Measurements from ENCODE around the gene FARP2. TPM values are rescaled to one million over a fixed set of nuclear protein-coding genes. Genes with fewer than 3 reads are reported as not detected.

Gene FARP2
- total and polyA plus RNA-seq, 2 of the 13 experiments (the other 11 are each of a cell fraction or from before 2014, with no cell fraction given) = 28.0 to 45.4 TPM

DNA sequence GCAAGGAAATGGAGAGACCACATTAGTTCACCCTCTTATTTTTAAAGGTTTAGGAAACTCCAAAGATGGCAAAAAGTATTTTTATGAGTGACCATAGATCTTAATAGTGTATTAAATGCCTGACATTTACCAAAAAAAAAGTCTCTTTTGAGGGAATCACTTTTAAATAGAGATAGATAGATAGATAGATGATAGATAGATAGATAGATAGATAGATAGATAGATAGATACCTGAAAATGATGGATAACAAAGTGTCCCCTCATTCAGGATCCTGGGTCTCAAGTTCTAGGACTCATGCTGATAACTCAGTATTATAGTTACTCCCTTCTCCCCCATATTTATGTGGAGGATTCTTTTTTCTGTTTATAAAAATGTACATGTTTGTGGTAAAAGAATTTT lies 52.8 kb downstream of the FARP2 start:
- no peaks in the 10 kb centered on the region for H3K27me3 ChIP-seq (ENCODE audit: control insufficient read depth in 1 of 2, insufficient read depth in 2 of 2, low read length in 2 of 2)
- H3K4me2 ChIP-seq (ENCODE audit: low read depth, low read length) = no peak overlapping the region
- peaks cover 4% of the 10 kb centered on the region; the same call in 1 of the 2 replicates for H3K4me1 ChIP-seq (ENCODE audit: insufficient read depth, low read length)
- no peaks in the 10 kb centered on the region for H3K79me2 ChIP-seq (ENCODE audit: insufficient read depth, low read length)
- TF ChIP-seq, protein P1, sequence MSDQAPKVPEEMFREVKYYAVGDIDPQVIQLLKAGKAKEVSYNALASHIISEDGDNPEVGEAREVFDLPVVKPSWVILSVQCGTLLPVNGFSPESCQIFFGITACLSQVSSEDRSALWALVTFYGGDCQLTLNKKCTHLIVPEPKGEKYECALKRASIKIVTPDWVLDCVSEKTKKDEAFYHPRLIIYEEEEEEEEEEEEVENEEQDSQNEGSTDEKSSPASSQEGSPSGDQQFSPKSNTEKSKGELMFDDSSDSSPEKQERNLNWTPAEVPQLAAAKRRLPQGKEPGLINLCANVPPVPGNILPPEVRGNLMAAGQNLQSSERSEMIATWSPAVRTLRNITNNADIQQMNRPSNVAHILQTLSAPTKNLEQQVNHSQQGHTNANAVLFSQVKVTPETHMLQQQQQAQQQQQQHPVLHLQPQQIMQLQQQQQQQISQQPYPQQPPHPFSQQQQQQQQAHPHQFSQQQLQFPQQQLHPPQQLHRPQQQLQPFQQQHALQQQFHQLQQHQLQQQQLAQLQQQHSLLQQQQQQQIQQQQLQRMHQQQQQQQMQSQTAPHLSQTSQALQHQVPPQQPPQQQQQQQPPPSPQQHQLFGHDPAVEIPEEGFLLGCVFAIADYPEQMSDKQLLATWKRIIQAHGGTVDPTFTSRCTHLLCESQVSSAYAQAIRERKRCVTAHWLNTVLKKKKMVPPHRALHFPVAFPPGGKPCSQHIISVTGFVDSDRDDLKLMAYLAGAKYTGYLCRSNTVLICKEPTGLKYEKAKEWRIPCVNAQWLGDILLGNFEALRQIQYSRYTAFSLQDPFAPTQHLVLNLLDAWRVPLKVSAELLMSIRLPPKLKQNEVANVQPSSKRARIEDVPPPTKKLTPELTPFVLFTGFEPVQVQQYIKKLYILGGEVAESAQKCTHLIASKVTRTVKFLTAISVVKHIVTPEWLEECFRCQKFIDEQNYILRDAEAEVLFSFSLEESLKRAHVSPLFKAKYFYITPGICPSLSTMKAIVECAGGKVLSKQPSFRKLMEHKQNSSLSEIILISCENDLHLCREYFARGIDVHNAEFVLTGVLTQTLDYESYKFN (CRISPR knock-in tag; conservative IDR thresholded peaks at IDR 0.05) = no peak
- no peak for TF ChIP-seq MEIS2 (CRISPR knock-in tag; IDR thresholded peaks at IDR 0.05)
- TF ChIP-seq ZNF670 (CRISPR knock-in tag; IDR thresholded peaks at IDR 0.05; ENCODE audit: borderline replicate concordance) = no peak
- TF ChIP-seq, protein P2, sequence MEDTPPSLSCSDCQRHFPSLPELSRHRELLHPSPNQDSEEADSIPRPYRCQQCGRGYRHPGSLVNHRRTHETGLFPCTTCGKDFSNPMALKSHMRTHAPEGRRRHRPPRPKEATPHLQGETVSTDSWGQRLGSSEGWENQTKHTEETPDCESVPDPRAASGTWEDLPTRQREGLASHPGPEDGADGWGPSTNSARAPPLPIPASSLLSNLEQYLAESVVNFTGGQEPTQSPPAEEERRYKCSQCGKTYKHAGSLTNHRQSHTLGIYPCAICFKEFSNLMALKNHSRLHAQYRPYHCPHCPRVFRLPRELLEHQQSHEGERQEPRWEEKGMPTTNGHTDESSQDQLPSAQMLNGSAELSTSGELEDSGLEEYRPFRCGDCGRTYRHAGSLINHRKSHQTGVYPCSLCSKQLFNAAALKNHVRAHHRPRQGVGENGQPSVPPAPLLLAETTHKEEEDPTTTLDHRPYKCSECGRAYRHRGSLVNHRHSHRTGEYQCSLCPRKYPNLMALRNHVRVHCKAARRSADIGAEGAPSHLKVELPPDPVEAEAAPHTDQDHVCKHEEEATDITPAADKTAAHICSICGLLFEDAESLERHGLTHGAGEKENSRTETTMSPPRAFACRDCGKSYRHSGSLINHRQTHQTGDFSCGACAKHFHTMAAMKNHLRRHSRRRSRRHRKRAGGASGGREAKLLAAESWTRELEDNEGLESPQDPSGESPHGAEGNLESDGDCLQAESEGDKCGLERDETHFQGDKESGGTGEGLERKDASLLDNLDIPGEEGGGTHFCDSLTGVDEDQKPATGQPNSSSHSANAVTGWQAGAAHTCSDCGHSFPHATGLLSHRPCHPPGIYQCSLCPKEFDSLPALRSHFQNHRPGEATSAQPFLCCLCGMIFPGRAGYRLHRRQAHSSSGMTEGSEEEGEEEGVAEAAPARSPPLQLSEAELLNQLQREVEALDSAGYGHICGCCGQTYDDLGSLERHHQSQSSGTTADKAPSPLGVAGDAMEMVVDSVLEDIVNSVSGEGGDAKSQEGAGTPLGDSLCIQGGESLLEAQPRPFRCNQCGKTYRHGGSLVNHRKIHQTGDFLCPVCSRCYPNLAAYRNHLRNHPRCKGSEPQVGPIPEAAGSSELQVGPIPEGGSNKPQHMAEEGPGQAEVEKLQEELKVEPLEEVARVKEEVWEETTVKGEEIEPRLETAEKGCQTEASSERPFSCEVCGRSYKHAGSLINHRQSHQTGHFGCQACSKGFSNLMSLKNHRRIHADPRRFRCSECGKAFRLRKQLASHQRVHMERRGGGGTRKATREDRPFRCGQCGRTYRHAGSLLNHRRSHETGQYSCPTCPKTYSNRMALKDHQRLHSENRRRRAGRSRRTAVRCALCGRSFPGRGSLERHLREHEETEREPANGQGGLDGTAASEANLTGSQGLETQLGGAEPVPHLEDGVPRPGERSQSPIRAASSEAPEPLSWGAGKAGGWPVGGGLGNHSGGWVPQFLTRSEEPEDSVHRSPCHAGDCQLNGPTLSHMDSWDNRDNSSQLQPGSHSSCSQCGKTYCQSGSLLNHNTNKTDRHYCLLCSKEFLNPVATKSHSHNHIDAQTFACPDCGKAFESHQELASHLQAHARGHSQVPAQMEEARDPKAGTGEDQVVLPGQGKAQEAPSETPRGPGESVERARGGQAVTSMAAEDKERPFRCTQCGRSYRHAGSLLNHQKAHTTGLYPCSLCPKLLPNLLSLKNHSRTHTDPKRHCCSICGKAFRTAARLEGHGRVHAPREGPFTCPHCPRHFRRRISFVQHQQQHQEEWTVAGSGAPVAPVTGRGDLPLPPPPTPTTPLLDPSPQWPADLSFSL (CRISPR knock-in tag; IDR thresholded peaks at IDR 0.05) = no peak
- no peak for TF ChIP-seq ZBTB8A (CRISPR knock-in tag; IDR thresholded peaks at IDR 0.05; ENCODE audit: borderline replicate concordance, low read depth)
- no peak for TF ChIP-seq ZNF572 (CRISPR knock-in tag; IDR thresholded peaks at IDR 0.05)
- no TSS peak for BruUV-seq (replicated peaks)
- H3K27ac ChIP-seq (ENCODE audit: extremely low read length, insufficient read depth, low read length) = no peak overlapping the region
- intact Hi-C loops (cut with micrococcal nuclease; ENCODE audit: unreplicated experiment) (no loop called here), in situ Hi-C loops (cut with HindIII; ENCODE audit: extremely low pct_ligation_motif_present, low pct_unique_long_range_greater_than_20kb) (no loop called here)
- no peak overlapping the region for H2AFZ ChIP-seq (ENCODE audit: low read length)
- DNase-seq (ENCODE audit: low spot score) (no peak), FAIRE-seq (no peak), ATAC-seq (no peak)
- no peak overlapping the region for H3K9ac ChIP-seq (ENCODE audit: insufficient read depth, low read depth, low read length)
- CTCF ChIA-PET (ENCODE audit: low intra/inter-chr PET ratio, low total read pairs) = no interaction called here
- H3K36me3 ChIP-seq (replicated peaks in 1 of 2; ENCODE audit: control insufficient read depth in 1 of 2, insufficient read depth in 2 of 2, low read length in 2 of 2) = peaks cover 12 to 56% of the 10 kb centered on the region in 2 experiments
- H3K4me3 ChIP-seq (replicated peaks in 1 of 3; ENCODE audit: insufficient read depth in 1 of 3, low read depth in 2 of 3, low read length in 3 of 3) = no peak overlapping the region
- POLR2A ChIA-PET = no interaction called here
- H3K9me3 ChIP-seq (ENCODE audit: low read length) = no peaks in the 10 kb centered on the region
- no peaks in the 10 kb centered on the region for H4K20me1 ChIP-seq (ENCODE audit: insufficient read depth, low read length)

All from HepG2 (cell line).